GM19328 (cell line): ENCODE data around the gene PDZK1IP1.
"Not testable (repeated sequence)": the region's sequence is repeated elsewhere in the genome, so short reads cannot be mapped to it uniquely, and the experiment has no call there.

Source experiments
- ATAC-seq: cut with Tn5 transposase; IDR thresholded peaks from one replicate; pipeline ENCODE4 v1.9.1; 2021; ENCODE audit warnings: mild to moderate bottlenecking, moderate library complexity; ENCODE audit not compliant: unreplicated experiment

The PDZK1IP1 gene

GRCh38 chr1:47140358-47140757 is 49.5 kb downstream of the PDZK1IP1 start:
- ATAC-seq, result not testable (repeated sequence)

DNA sequence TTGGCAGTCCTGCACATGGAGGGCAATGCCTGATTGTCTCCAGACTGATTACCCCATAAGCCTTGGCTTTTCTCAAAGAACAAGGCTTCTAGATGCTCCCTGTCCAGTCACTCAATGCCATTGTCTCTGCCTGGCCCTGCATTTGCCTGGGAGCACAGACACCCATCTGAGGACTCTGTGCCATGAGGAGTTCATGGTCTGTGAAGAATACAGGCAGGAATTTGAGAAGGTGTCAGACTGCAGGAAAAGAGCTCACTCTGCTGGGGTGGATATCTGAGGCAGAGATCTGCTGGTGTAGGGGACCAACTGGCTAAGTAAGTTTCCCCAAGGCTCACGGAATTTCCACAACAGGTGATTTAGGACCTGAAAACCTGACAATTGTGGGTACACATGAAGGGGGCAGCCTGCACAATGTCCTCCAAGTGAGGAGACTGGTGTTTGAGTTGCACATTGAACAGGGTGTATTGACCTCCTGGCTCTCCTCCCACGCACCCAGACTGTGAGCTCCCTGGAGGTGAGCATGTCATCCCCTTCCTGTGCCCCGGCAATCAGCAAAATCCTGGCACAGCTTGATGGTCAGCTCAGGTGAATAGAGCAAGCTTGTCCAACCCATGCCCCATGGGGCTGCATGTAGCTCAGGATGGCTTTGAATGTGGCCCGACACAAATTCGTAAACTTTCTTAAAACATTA is 51.8 kb downstream of the PDZK1IP1 start:
- no peak for ATAC-seq

- no peak for ATAC-seq
Observed at GRCh38 chr1:47137198-47137597, 52.6 kb downstream of the PDZK1IP1 start, which contains the start of gene CYP4A22. CYP4A22 (plus strand) TSS chr1:47137441; CDS start chr1:47137486, 45 bp downstream.
